GM23248 (cell line): ENCODE data around the gene SPEN. TPM values are rescaled to one million over a fixed set of nuclear protein-coding genes. Genes with fewer than 3 reads are reported as not detected.
A peak's percentile ranks its signal among the peaks of the same experiment; 100 is the strongest.

Experiments
- DNase-seq: peaks from one replicate; pipeline ENCODE4 v3.0.0-alpha.2; 2015
- H2AFZ ChIP-seq: fragments of 200-600 bp; sonication (generic); 2 replicates; pipeline ENCODE4 v1.6.1; 2016; ENCODE audit warnings: antibody characterized with exemption
- H3F3A ChIP-seq: fragments of 200-600 bp; sonication (generic); 2 replicates; pipeline ENCODE4 v1.6.1; 2016; ENCODE audit warnings: mild to moderate bottlenecking, antibody characterized with exemption, mixed run types; ENCODE audit not compliant: insufficient read depth
- H3K27ac ChIP-seq: fragments of 200-600 bp; sonication (generic); 2 replicates; pipeline ENCODE4 v1.5.1; 2016; ENCODE audit warnings: mild to moderate bottlenecking
- H3K27me3 ChIP-seq: fragments of 200-600 bp; sonication (generic); replicated peaks from 2 replicates; pipeline ENCODE4 v1.6.1; 2016; ENCODE audit warnings: mild to moderate bottlenecking; ENCODE audit not compliant: insufficient read depth
- H3K36me3 ChIP-seq: fragments of 200-600 bp; sonication (generic); 2 replicates; pipeline ENCODE4 v1.6.1; 2016; ENCODE audit warnings: low read depth, mild to moderate bottlenecking
- H3K4me1 ChIP-seq: fragments of 200-600 bp; sonication (generic); 2 replicates; pipeline ENCODE4 v1.6.1; 2016; ENCODE audit warnings: mild to moderate bottlenecking; ENCODE audit not compliant: insufficient read depth
- H3K4me2 ChIP-seq: fragments of 200-600 bp; sonication (generic); one replicate; pipeline ENCODE4 v1.6.1; 2016; ENCODE audit warnings: mild to moderate bottlenecking; ENCODE audit not compliant: unreplicated experiment
- H3K4me3 ChIP-seq: fragments of 200-600 bp; sonication (generic); 2 replicates; pipeline ENCODE4 v1.5.1; 2016; ENCODE audit warnings: mild to moderate bottlenecking
- H3K79me2 ChIP-seq: fragments of 200-600 bp; sonication (generic); 2 replicates; pipeline ENCODE4 v1.6.1; 2016; ENCODE audit warnings: mild to moderate bottlenecking; ENCODE audit not compliant: insufficient read depth
- H3K9ac ChIP-seq: fragments of 200-600 bp; sonication (generic); 2 replicates; pipeline ENCODE4 v1.6.1; 2016; ENCODE audit warnings: mild to moderate bottlenecking
- H3K9me2 ChIP-seq: fragments of 200-600 bp; sonication (generic); 2 replicates; pipeline ENCODE4 v1.6.1; 2016; ENCODE audit warnings: mixed run types, mild to moderate bottlenecking, moderate library complexity; ENCODE audit not compliant: insufficient read depth
- H3K9me3 ChIP-seq: fragments of 200-600 bp; sonication (generic); one replicate; pipeline ENCODE4 v1.6.1; 2017; ENCODE audit warnings: low read depth
- H4K20me1 ChIP-seq: fragments of 200-600 bp; sonication (generic); 2 replicates; pipeline ENCODE4 v1.6.0; 2016; ENCODE audit not compliant: insufficient read depth
- EZH2 ChIP-seq: fragments of 200-600 bp; sonication (generic); IDR thresholded peaks from 2 replicates; pipeline ENCODE4 v1.6.1; 2018; ENCODE audit warnings: antibody characterized with exemption, mild to moderate bottlenecking; ENCODE audit not compliant: insufficient read depth, poor library complexity, severe bottlenecking
- EZH2phosphoT487 ChIP-seq: fragments of 200-600 bp; sonication (generic); IDR thresholded peaks from 2 replicates; pipeline ENCODE4 v1.6.1; 2018; ENCODE audit warnings: antibody characterized with exemption, moderate library complexity, mild to moderate bottlenecking, low read depth; ENCODE audit not compliant: insufficient read depth
- WGBS, 2 experiments: methylation state at CpG; one replicate each; pipeline ENCODE4 v1.1.6; 2015 to 2017; ENCODE audit warnings: low lambda C conversion rate in 2 of 2, low coverage in 1 of 2; ENCODE audit errors: missing lambda C conversion rate in 2 of 2; 5-methylcytosine and 5-hydroxymethylcytosine counted together
- in situ Hi-C: fragments of 300-500 bp; cut with MboI; formaldehyde crosslinking; loops from 2 replicates; pipeline ENCODE4 v1.15.0; 2020
- polyA plus RNA-seq: library from polyadenylated mRNA; unstranded; fragments of >200 nt; fragmentation: Nextera tagmentation; extraction: Ambion mirVana; gene quantifications from 2 replicates; pipeline ENCODE4 v1.2.1, GENCODE V29; 2016
- total RNA-seq: library from RNA; depleted of rRNA; stranded (reverse); fragments of >200 nt; shearing (Covaris generic); gene quantifications from 2 replicates; pipeline ENCODE4 v1.2.3, GENCODE V29; 2014

The SPEN gene
- total and polyA plus RNA-seq, 2 experiments from 2014 or later = 16.5 to 17.2 TPM

DNA sequence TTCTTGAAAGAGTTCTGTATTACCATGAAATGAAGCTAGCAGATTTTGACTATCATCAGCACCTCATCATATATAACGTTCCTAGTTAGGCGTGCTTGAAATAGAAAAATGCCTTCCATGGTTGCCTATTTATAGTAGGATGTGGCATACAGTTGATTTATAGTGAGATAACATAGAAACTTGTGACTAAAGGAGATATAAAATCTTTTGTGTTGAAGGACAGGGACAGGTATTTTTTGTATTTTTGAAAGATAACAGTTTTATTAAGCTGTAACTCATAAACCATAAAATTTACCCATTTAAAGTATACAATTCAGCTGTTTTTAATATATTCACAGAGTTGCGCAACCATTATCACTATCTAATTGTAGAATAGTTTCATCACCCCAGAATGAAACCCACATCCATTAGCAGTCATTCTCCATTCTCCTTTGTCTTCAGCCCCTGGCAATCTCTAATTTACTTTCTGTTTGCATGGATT, 19.3 kb downstream of the SPEN start:
- H2AFZ ChIP-seq = no peak overlapping the region
- in situ Hi-C loops = no loop called here
- no peaks in the 10 kb centered on the region for H3K36me3 ChIP-seq
- 0 out of 2 replicates have a peak overlapping the region, but pooled peaks have one; percentile 1 for H3K27ac ChIP-seq
- no peaks in the 10 kb centered on the region for H3K27me3 ChIP-seq
- peak overlapping the region; percentile 43 for H3K4me2 ChIP-seq
- peaks cover 23% of the 10 kb centered on the region; the same call in 1 of the 2 replicates for H4K20me1 ChIP-seq
- H3K9me2 ChIP-seq = no peaks in the 10 kb centered on the region
- peaks cover 15% of the 10 kb centered on the region for H3F3A ChIP-seq
- peak overlapping the region; percentile 3; the same call in 1 of the 2 replicates for H3K4me3 ChIP-seq
- peak; percentile 68 for DNase-seq
- H3K9ac ChIP-seq = no peak overlapping the region
- H3K79me2 ChIP-seq = peaks cover 100% of the 10 kb centered on the region
- H3K4me1 ChIP-seq = peaks cover 25% of the 10 kb centered on the region
- no peaks in the 10 kb centered on the region for H3K9me3 ChIP-seq
- no peak for TF ChIP-seq EZH2phosphoT487
- TF ChIP-seq EZH2 = no peak
- WGBS, 2 experiments = 94 to 97% methylated on average over 3 of the region's 3 CpGs

- Histone ChIP-seq H3K4me2 (peak overlapping the region; percentile 43), H2AFZ (no peak overlapping the region), H3K9me2 (no peaks in the 10 kb centered on the region), H4K20me1 (peaks cover 23% of the 10 kb centered on the region; the same call in 1 of the 2 replicates), H3K9ac (no peak overlapping the region), H3K27ac (0 out of 2 replicates have a peak overlapping the region, but pooled peaks have one; percentile 1), H3K79me2 (peaks cover 100% of the 10 kb centered on the region), H3K36me3 (no peaks in the 10 kb centered on the region), H3F3A (peaks cover 15% of the 10 kb centered on the region), H3K4me1 (peaks cover 25% of the 10 kb centered on the region), H3K4me3 (peak overlapping the region; percentile 3; the same call in 1 of the 2 replicates), H3K27me3 (no peaks in the 10 kb centered on the region), H3K9me3 (no peaks in the 10 kb centered on the region)
- TF ChIP-seq EZH2 (no peak), EZH2phosphoT487 (no peak)
- in situ Hi-C loops = no loop called here
- 83 to 89% methylated on average over 3 of the region's 3 CpGs for WGBS, 2 experiments
- DNase-seq = no peak
Observed at GRCh38 chr1:15867288-15867687, 19.8 kb downstream of the SPEN start.

- no peaks in the 10 kb centered on the region for H3K9me2 ChIP-seq
- no peak overlapping the region for H2AFZ ChIP-seq
- H3K27ac ChIP-seq = no peak overlapping the region
- H3K36me3 ChIP-seq = peaks cover 10% of the 10 kb centered on the region
- no peak for DNase-seq
- no peaks in the 10 kb centered on the region for H3K9me3 ChIP-seq
- H3K4me2 ChIP-seq = no peak overlapping the region
- peaks cover 100% of the 10 kb centered on the region for H3K79me2 ChIP-seq
- H3K4me1 ChIP-seq = peaks cover 25% of the 10 kb centered on the region
- 93 to 100% methylated on average over 2 of the region's 2 CpGs for WGBS, 2 experiments
- H4K20me1 ChIP-seq = peaks cover 25% of the 10 kb centered on the region; the same call in 1 of the 2 replicates
- TF ChIP-seq EZH2phosphoT487 (no peak), EZH2 (no peak)
- H3K9ac ChIP-seq = no peak overlapping the region
- H3K27me3 ChIP-seq = no peaks in the 10 kb centered on the region
- no peak overlapping the region for H3K4me3 ChIP-seq
- in situ Hi-C loops = no loop called here
- peaks cover 15% of the 10 kb centered on the region for H3F3A ChIP-seq
Observed at GRCh38 chr1:15869413-15869812, 21.9 kb downstream of the SPEN start.

- peaks cover 10% of the 10 kb centered on the region for H3K36me3 ChIP-seq
- WGBS, 2 experiments = 0 to 5% methylated on average over 1 of the region's 1 CpG
- no peaks in the 10 kb centered on the region for H3K9me2 ChIP-seq
- no peak overlapping the region for H3K4me3 ChIP-seq
- no peak overlapping the region for H3K4me2 ChIP-seq
- H3K9me3 ChIP-seq = no peaks in the 10 kb centered on the region
- H3K9ac ChIP-seq = no peak overlapping the region
- H3K27ac ChIP-seq = peak overlapping the region; percentile 36; the same call in 1 of the 2 replicates
- peaks cover 100% of the 10 kb centered on the region for H3K79me2 ChIP-seq
- TF ChIP-seq EZH2phosphoT487 = no peak
- H4K20me1 ChIP-seq = peaks cover 27% of the 10 kb centered on the region; the same call in 1 of the 2 replicates
- H3K4me1 ChIP-seq = peaks cover 25% of the 10 kb centered on the region
- H2AFZ ChIP-seq = no peak overlapping the region
- peak; percentile 71 for DNase-seq
- H3F3A ChIP-seq = peaks cover 15% of the 10 kb centered on the region
- in situ Hi-C loops = no loop called here
- no peaks in the 10 kb centered on the region for H3K27me3 ChIP-seq
Observed at GRCh38 chr1:15870421-15870820, 22.9 kb downstream of the SPEN start.
